GM18861 (cell line): ENCODE results near the gene ST8SIA4.

Source experiments
- ATAC-seq: cut with Tn5 transposase; IDR thresholded peaks from one replicate; pipeline ENCODE4 v1.9.1; 2021; ENCODE audit not compliant: unreplicated experiment

The ST8SIA4 gene

DNA sequence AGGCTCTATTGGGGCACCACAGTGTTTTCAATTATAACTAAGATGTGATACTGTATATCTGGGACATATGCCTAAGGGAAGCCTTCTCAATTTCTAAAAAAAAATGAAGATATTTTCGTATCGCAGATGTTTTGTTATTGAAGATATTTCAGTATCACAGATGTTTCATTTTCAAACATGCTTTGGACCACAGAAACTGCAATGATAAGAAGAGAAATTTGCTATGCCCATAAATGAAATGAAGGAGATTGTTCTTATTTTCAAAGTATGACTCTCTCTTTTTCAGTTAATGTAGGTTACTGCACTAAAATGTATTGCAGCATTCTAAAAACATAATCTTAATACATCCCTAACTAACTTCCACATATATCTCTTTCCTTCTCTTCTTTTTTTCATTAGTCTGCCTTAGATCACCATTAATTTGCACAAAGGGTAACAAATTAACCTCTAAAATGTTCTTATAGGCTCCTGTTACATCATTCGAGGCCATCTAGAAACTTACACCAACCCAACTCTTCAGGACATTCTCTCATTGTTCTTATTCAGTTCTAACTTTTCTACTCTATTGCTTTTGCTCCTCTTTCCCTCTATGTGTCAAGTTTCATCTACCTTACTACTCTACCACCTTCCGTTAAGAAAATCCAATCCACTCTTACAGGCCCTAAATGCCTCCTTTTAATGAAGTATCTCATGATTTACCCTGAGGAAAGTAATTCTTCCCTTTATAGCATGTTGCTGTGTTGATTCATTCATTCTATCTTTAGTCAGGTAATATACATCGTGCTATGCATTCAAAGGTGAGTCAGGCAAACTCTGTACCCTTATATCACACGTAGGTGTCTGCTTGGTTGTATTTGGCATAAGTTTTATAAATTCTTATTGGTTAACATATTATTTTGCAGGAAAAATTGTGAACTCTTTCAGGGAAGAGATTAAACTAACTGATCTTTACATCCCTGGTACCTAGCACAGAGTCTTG lies 70.5 kb downstream of the ST8SIA4 start:
- no peak for ATAC-seq

DNA sequence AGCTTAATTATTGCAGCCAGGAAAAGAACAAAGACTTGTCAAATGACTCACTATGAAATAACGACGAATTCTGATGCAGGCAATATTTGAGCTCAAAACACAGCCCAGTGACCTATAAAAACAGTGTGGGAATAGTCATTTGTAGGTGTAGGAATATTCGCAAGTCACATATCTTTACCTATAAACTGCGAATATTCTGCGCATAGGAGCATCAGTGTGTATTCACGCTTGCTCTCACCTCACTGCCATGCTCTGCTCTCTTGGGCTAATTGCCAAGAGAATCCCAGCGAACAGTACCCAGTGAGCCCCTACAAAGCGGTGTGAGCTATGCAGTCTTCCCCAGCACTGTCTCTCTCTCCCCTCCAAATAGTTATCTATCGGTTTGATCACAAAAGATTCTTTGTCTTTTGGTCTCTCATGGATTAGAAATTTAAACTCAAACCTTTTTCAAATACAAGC lies 74.2 kb downstream of the ST8SIA4 start:
- ATAC-seq, result no peak

DNA sequence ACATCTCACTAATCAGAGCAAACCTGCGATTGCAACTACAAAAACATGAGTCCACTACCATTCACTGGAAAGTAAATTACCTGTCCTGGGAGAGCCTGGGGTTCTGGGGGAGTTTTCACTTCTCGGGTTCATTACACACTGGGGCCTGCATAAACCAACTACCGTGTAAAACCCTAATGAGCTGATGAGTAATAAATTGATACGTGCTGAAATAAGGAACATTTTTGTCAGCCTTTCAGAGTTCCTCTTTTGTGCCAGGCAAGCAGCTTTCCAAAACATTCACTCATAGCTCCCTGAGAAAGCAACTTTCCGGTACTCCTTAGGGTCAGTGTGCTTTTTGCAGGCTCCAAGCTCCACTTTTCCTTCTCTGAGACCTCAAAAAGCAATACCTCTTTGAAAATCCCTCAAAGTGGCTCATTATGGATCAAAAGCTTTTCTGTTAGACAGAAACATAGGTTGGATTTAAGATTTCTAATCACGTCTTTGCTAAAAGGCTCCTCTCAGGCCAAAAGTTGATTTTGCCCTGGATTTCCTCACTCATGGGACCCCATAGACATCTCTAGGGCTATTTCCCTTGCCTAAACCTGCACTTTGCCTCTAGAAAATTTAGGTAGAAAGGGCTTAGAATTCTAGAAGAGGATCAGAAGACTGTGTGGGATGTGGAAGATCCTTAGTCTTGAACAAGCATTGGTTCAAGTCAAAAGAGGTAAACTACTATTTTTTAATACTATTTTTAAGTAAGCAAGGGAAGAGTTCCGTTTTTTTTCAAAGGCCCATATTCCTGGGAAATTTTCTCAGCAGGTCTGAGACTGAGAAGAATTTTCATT lies 74.8 kb downstream of the ST8SIA4 start:
- peak; percentile 84 for ATAC-seq

DNA sequence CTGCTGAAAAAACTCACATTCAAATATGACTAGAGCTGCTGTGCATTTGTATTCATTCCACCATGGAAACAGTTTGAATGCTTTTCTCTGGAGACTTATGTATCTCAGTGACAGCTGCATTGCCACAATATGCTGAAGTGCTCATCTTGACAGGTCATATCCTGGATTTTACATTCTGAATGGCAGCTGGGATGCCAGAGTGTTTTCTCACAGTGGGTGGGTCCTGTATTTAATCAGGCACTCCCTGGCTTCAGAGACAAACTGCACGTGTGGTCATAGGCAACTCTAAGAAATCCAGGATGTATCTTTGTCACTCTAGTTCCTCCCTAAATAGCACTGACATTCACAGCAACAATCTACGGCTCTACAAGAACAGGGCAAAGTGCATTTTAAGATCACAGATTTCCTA lies 75.6 kb downstream of the ST8SIA4 start:
- ATAC-seq, result peak; percentile 21

GRCh38 chr5:100826133-100826532 lies 76.9 kb downstream of the ST8SIA4 start:
- no peak for ATAC-seq

- no peak for ATAC-seq
Measured at GRCh38 chr5:100824635-100825034, 78.4 kb downstream of the ST8SIA4 start.

GRCh38 chr5:100823812-100824211 lies 79.3 kb downstream of the ST8SIA4 start:
- no peak for ATAC-seq

DNA sequence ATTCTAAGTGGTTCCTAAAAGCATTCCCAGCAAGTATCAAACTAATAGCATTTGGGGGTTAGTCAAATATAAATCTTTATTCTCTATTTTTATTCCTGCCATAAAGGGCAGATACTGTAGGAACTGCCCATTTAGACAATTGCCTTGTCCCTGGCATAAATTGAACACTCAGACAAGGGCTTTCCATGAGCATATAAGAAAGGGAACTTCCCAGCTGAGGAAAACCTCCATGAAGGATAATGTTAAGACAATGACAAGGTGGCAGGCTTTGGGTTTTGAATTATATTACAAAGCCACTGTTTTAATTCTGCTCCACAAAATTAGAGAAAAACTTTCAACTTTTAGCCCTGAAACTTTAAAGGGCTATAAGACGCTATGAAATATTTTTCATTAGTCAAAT lies 81.3 kb downstream of the ST8SIA4 start:
- ATAC-seq, result no peak

DNA sequence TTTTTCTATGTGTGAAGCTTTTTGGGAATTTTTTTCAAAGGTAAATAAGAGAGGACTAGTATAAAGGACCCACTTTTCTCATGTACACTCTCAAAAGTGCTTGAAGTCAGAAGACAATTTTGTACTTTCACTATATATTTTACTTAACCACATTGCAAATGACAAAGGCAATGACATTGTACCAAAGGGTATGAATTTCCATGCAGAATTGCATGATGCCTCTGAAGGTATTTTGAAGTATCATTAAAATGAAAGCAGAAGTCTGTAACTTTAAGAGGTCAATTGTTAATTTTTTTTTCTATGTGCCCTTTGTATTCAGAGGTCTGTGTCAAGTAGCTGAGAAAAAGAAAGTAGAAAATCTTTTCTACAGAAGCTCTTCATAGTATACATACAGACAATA lies 84.7 kb downstream of the ST8SIA4 start:
- peak; percentile 40 for ATAC-seq

- ATAC-seq, result no peak
Measured at GRCh38 chr5:100803397-100803796, 99.7 kb downstream of the ST8SIA4 start.

GRCh38 chr5:100802208-100802607 lies 100.9 kb downstream of the ST8SIA4 start:
- no peak for ATAC-seq

DNA sequence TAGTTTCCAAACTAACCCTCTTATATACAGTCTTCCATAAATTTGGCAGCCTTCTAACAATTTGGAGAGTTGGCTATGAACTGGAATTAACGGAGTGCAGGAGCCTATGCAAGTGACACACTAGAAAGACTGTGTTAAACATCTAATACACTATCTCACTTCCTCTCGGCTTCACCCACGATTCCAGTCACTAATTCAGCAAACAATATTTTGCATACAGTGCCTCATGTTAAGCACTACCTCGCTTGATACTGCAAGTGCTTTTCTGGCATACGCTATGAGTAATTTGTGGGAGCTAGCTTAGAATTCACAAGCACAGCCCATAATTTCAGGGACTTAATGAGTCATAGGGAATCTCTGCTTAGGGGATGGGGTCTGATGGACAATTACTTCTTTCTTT lies 102.5 kb downstream of the ST8SIA4 start:
- peak; percentile 92 for ATAC-seq

DNA sequence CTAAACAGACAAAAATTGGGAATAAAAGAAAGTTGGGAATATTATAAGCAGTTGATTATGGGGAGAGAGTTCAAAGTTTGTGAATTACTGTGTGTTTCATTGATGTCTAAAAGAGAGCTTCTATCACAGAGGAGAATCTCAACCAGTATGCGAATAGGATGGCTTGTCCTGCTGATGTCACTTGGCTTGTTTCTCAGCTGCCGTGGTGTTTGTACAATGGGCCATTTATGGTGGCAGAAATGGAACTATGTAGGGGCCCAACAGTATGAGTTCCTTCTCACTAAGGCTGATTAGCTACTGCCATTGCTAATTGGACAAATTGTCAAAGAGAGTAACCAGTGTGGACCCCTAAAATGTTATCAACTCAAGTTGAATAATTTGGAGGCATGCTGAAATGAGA lies 103.9 kb downstream of the ST8SIA4 start:
- no peak for ATAC-seq

GRCh38 chr5:100797861-100798260 lies 105.2 kb downstream of the ST8SIA4 start:
- no peak for ATAC-seq

- no peak for ATAC-seq
Measured at GRCh38 chr5:100796851-100797250, 106.2 kb downstream of the ST8SIA4 start.

DNA sequence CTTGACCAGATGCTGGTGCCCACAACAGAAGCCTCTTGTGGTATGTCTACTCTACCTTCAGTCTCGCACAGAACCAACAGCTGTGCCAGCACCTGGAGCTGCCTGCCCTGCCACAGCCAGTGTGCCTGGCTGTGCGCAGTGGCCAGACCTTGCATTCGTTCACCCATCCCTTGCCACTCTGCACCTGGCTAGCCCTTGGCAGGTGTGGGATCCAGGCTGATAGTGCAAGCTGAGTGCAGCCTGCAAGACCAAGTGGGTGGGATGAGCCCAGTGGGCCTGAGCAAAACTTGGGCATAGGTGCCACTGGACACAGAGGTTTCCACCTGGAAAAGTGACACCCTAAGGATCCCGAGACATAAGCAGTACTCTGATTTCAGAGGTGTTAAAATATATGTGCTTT lies 108.2 kb downstream of the ST8SIA4 start:
- no peak for ATAC-seq

- ATAC-seq, result no peak
Measured at GRCh38 chr5:100794218-100794617, 108.9 kb downstream of the ST8SIA4 start.

- ATAC-seq, result no peak
Measured at GRCh38 chr5:100792781-100793180, 110.3 kb downstream of the ST8SIA4 start.

GRCh38 chr5:100791391-100791790 lies 111.7 kb downstream of the ST8SIA4 start:
- peak; percentile 17 for ATAC-seq

DNA sequence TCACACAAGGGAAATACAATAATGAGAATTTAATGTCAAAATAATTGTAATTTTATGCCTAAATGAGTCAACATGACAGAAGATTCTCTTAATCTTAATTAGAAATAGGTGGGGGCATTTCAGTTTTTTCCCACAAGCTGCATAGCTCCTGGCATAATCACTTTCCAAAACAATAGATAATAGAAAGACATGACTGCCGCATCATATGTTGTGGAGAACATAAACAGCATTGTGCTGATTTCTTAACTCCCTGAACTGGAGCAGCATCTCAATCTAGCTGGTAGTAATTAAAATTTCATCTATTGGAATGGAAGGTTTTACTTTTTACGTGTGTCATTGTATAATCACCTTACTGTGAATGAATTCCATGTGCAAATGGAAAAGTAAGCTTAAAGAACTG lies 112.1 kb downstream of the ST8SIA4 start:
- ATAC-seq, result no peak

DNA sequence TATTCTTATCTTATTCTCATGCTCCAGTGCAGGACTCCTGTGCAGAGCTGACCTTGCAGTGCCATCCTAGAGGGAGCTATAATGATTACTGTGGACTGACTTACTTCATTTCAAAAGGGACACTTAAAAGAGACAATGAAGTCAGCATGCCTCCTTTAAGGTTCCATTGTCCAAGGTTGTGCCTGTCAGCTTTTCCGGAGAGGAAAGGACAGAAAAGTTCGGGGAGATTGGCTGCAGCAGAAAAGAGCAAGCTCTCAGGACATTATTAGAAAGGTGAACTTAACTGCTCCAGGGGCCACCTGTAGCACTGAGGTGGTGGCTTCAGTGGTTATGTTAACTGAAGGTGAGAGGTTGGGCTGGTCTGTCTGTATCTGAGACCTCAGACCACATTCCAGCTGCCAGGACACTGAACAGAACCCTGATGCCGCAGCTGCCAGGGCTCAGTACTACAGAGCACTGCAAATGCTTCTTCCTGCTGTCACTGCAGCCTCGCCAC lies 112.9 kb downstream of the ST8SIA4 start:
- peak; percentile 72 for ATAC-seq

- ATAC-seq, result no peak
Measured at GRCh38 chr5:100789694-100790093, 113.4 kb downstream of the ST8SIA4 start.
